Astrocyte (in vitro differentiated cells and primary cell): ENCODE measurements around the gene HS3ST6. TPM values are rescaled to one million over a fixed set of nuclear protein-coding genes. Genes with fewer than 3 reads are reported as not detected.

Experiments
- DNase-seq: peaks from one replicate; pipeline ENCODE4 v3.0.0-alpha.2; 2010; ENCODE audit warnings: low read depth
- FAIRE-seq: peaks from 2 replicates; lab custom pipeline; 2011; peaks lifted over from hg19 to GRCh38; lab: Jason Lieb, UNC
- H2AFZ ChIP-seq: 2 replicates; pipeline ENCODE4 v1.6.0; 2012; ENCODE audit warnings: low read depth, low read length, inconsistent platforms
- H3K27ac ChIP-seq: 2 replicates; pipeline ENCODE4 v1.5.1; 2011; ENCODE audit warnings: low read depth, low read length, inconsistent platforms
- H3K27me3 ChIP-seq: 2 replicates; pipeline ENCODE4 v1.6.0; 2011; ENCODE audit warnings: low read length, inconsistent platforms; ENCODE audit not compliant: insufficient read depth
- H3K36me3 ChIP-seq: 2 replicates; pipeline ENCODE4 v1.5.1; 2011; ENCODE audit warnings: low read length, inconsistent platforms; ENCODE audit not compliant: insufficient read depth
- H3K4me1 ChIP-seq: 2 replicates; pipeline ENCODE4 v1.5.1; 2011; ENCODE audit warnings: low read length, inconsistent platforms; ENCODE audit not compliant: insufficient read depth
- H3K4me2 ChIP-seq: 2 replicates; pipeline ENCODE4 v1.6.0; 2012; ENCODE audit warnings: low read length, inconsistent platforms
- H3K4me3 ChIP-seq: 2 replicates; pipeline ENCODE4 v1.5.1; 2011; ENCODE audit warnings: low read depth, mild to moderate bottlenecking, low read length, inconsistent platforms; ENCODE audit not compliant: insufficient read depth
- H3K79me2 ChIP-seq: 2 replicates; pipeline ENCODE4 v1.6.0; 2012; ENCODE audit warnings: mild to moderate bottlenecking, low read length, inconsistent platforms; ENCODE audit not compliant: insufficient read depth
- H3K9ac ChIP-seq: 2 replicates; pipeline ENCODE4 v1.6.0; 2012; ENCODE audit warnings: mild to moderate bottlenecking, low read length, inconsistent platforms
- H3K9me3 ChIP-seq: 2 replicates; pipeline ENCODE4 v1.5.1; 2012; ENCODE audit warnings: low read depth, mild to moderate bottlenecking, low read length, inconsistent platforms; ENCODE audit not compliant: insufficient read depth
- H4K20me1 ChIP-seq: 2 replicates; pipeline ENCODE4 v1.6.0; 2012; ENCODE audit warnings: low read length, inconsistent platforms; ENCODE audit not compliant: insufficient read depth
- H3K27ac Mint-ChIP-seq: one replicate; pipeline ENCODE4 v1.8.0; 2021; ENCODE audit warnings: mild to moderate bottlenecking, mixed read lengths; ENCODE audit not compliant: unreplicated experiment
- H3K27me3 Mint-ChIP-seq: one replicate; pipeline ENCODE4 v1.8.0; 2021; ENCODE audit warnings: low read depth, mixed read lengths; ENCODE audit not compliant: unreplicated experiment
- H3K36me3 Mint-ChIP-seq: one replicate; pipeline ENCODE4 v1.8.0; 2021; ENCODE audit warnings: low read depth, mixed read lengths; ENCODE audit not compliant: unreplicated experiment
- H3K4me1 Mint-ChIP-seq: one replicate; pipeline ENCODE4 v1.8.0; 2021; ENCODE audit warnings: low read depth, mixed read lengths; ENCODE audit not compliant: unreplicated experiment
- H3K4me3 Mint-ChIP-seq: one replicate; pipeline ENCODE4 v1.8.0; 2021; ENCODE audit warnings: mild to moderate bottlenecking, moderate library complexity, mixed read lengths; ENCODE audit not compliant: unreplicated experiment
- H3K9me3 Mint-ChIP-seq: one replicate; pipeline ENCODE4 v1.8.0; 2021; ENCODE audit warnings: mild to moderate bottlenecking, mixed read lengths; ENCODE audit not compliant: unreplicated experiment
- CTCF ChIP-seq: IDR thresholded peaks from 2 replicates; pipeline ENCODE4 v1.5.1; 2011; ENCODE audit warnings: low read depth, mild to moderate bottlenecking, inconsistent platforms, low read length, moderate library complexity; ENCODE audit not compliant: insufficient read depth
- EZH2 ChIP-seq: IDR thresholded peaks from 2 replicates; pipeline ENCODE4 v1.6.1; 2012; ENCODE audit warnings: mild to moderate bottlenecking, low read length, inconsistent platforms; ENCODE audit not compliant: insufficient read depth
- total RNA-seq: library from RNA; stranded (reverse); gene quantifications from 2 replicates; pipeline ENCODE4 v1.2.1, GENCODE V29; 2021

HS3ST6 gene
- total RNA-seq, 1 donor from 2014 or later = not detected

GRCh38 chr16:1926271-1926670 lies 8.1 kb upstream of the HS3ST6 start:
- peaks cover 6% of the 10 kb centered on the region for H3K4me1 ChIP-seq
- no peak overlapping the region for H3K4me3 ChIP-seq
- FAIRE-seq = no peak
- Mint-ChIP-seq H3K36me3 (no peaks in the 10 kb centered on the region), H3K4me1 (peaks cover under 1% of the 10 kb centered on the region), H3K4me3 (no peak overlapping the region), H3K27me3 (peaks cover 26% of the 10 kb centered on the region), H3K27ac (no peak overlapping the region), H3K9me3 (no peaks in the 10 kb centered on the region)
- no peaks in the 10 kb centered on the region for H3K9me3 ChIP-seq
- no peaks in the 10 kb centered on the region for H4K20me1 ChIP-seq
- no peak overlapping the region for H2AFZ ChIP-seq
- H3K4me2 ChIP-seq = no peak overlapping the region
- no peaks in the 10 kb centered on the region for H3K36me3 ChIP-seq
- peaks cover 17% of the 10 kb centered on the region for H3K27me3 ChIP-seq
- no peak for DNase-seq
- no peak overlapping the region for H3K27ac ChIP-seq
- TF ChIP-seq EZH2 (no peak), CTCF (no peak)
- H3K79me2 ChIP-seq = no peaks in the 10 kb centered on the region
- H3K9ac ChIP-seq = no peak overlapping the region

- H3K4me1 ChIP-seq = peaks cover 2% of the 10 kb centered on the region
- peaks cover 2% of the 10 kb centered on the region for H3K4me1 Mint-ChIP-seq
- DNase-seq (no peak), FAIRE-seq (no peak)
- peaks cover 38% of the 10 kb centered on the region for H3K27me3 ChIP-seq
- H2AFZ ChIP-seq = no peak overlapping the region
- H3K9me3 Mint-ChIP-seq = no peaks in the 10 kb centered on the region
- peaks cover 36% of the 10 kb centered on the region for H3K27me3 Mint-ChIP-seq
- no peaks in the 10 kb centered on the region for H3K9me3 ChIP-seq
- no peaks in the 10 kb centered on the region for H4K20me1 ChIP-seq
- no peaks in the 10 kb centered on the region for H3K36me3 ChIP-seq
- no peaks in the 10 kb centered on the region for H3K36me3 Mint-ChIP-seq
- no peak overlapping the region for H3K4me3 Mint-ChIP-seq
- TF ChIP-seq EZH2 (no peak), CTCF (no peak)
- H3K27ac Mint-ChIP-seq = no peak overlapping the region
- H3K4me2 ChIP-seq = no peak overlapping the region
- no peaks in the 10 kb centered on the region for H3K79me2 ChIP-seq
- H3K4me3 ChIP-seq = no peak overlapping the region
- H3K9ac ChIP-seq = no peak overlapping the region
- H3K27ac ChIP-seq = no peak overlapping the region
These were observed 5.9 kb upstream of the HS3ST6 start for GRCh38 chr16:1924095-1924494.

GRCh38 chr16:1923299-1924034 lies 5.3 kb upstream of the HS3ST6 start:
- Histone ChIP-seq H3K27ac (no peak overlapping the region), H3K27me3 (peaks cover 45% of the 10 kb centered on the region), H3K9me3 (no peaks in the 10 kb centered on the region), H3K79me2 (no peaks in the 10 kb centered on the region), H3K4me3 (no peak overlapping the region), H3K4me1 (no peaks in the 10 kb centered on the region), H3K36me3 (no peaks in the 10 kb centered on the region), H3K9ac (no peak overlapping the region), H4K20me1 (no peaks in the 10 kb centered on the region), H3K4me2 (no peak overlapping the region), H2AFZ (no peak overlapping the region)
- Mint-ChIP-seq H3K4me1 (peaks cover 2% of the 10 kb centered on the region), H3K36me3 (no peaks in the 10 kb centered on the region), H3K27ac (no peak overlapping the region), H3K9me3 (no peaks in the 10 kb centered on the region), H3K27me3 (peaks cover 41% of the 10 kb centered on the region), H3K4me3 (no peak overlapping the region)
- peak; percentile 18 for TF ChIP-seq CTCF
- TF ChIP-seq EZH2 = peak; percentile 41
- DNase-seq (no peak), FAIRE-seq (no peak)
